Measurements from ENCODE around the gene UBE4A.
A peak's percentile ranks its signal among the peaks of the same experiment; 100 is the strongest.

The UBE4A gene

GRCh38 chr11:118435893-118436624, 76.7 kb downstream of the UBE4A start, which contains the start of gene KMT2A:
Gene KMT2A, plus strand, starts transcription at chr11:118436492. Its CDS starts 21 bp downstream, at chr11:118436513.
- DNase-seq (ENCODE audit: extremely low read depth in 1 of 2, low read depth in 1 of 2): peak; percentile 85 to 91

- peak; percentile 23 to 25 for DNase-seq (ENCODE audit: extremely low read depth in 1 of 2, low read depth in 1 of 2)
Observed at GRCh38 chr11:118436639-118437207, 77.3 kb downstream of the UBE4A start.

GRCh38 chr11:118437208-118438125, 78.1 kb downstream of the UBE4A start:
- DNase-seq (ENCODE audit: extremely low read depth in 1 of 2, low read depth in 1 of 2): peak in 1 of 2 donors; percentile 9

GRCh38 chr11:118438314-118438931, 79.0 kb downstream of the UBE4A start:
- DNase-seq (ENCODE audit: extremely low read depth in 1 of 2, low read depth in 1 of 2): peak; percentile 9 to 30

- DNase-seq (ENCODE audit: extremely low read depth in 1 of 2, low read depth in 1 of 2): no peak
Observed at GRCh38 chr11:118439646-118440045, 80.2 kb downstream of the UBE4A start.

- DNase-seq (ENCODE audit: extremely low read depth in 1 of 2, low read depth in 1 of 2): no peak
Observed at GRCh38 chr11:118441770-118442275, 82.4 kb downstream of the UBE4A start.

GRCh38 chr11:118442301-118442700, 82.9 kb downstream of the UBE4A start:
- no peak for DNase-seq (ENCODE audit: extremely low read depth in 1 of 2, low read depth in 1 of 2)

- DNase-seq (ENCODE audit: extremely low read depth in 1 of 2, low read depth in 1 of 2): no peak
Observed at GRCh38 chr11:118442908-118443589, 83.6 kb downstream of the UBE4A start.

GRCh38 chr11:118443590-118444218, 84.3 kb downstream of the UBE4A start:
- no peak for DNase-seq (ENCODE audit: extremely low read depth in 1 of 2, low read depth in 1 of 2)

- DNase-seq (ENCODE audit: extremely low read depth in 1 of 2, low read depth in 1 of 2): no peak
Observed at GRCh38 chr11:118447423-118447822, 88.0 kb downstream of the UBE4A start.

- DNase-seq (ENCODE audit: extremely low read depth in 1 of 2, low read depth in 1 of 2): no peak
Observed at GRCh38 chr11:118448294-118448693, 88.9 kb downstream of the UBE4A start.

Measured in stimulated activated CD8-positive, alpha-beta memory T cell treated with anti-CD3 and anti-CD28 coated beads, Interleukin-7, amount 100 ng/mL, for 48 hours (primary cell).